Measurements from ENCODE around the gene UBE2F.

UBE2F gene

GRCh38 chr2:237995036-237995435 lies 28.2 kb downstream of the UBE2F start:
- Histone ChIP-seq H3K9me3 (ENCODE audit: control insufficient read depth, low read length) (no peaks in the 10 kb centered on the region), H3K4me3 (ENCODE audit: insufficient read depth, low read depth, low read length) (no peak overlapping the region), H3K4me1 (ENCODE audit: control insufficient read depth, insufficient read depth, low read length) (no peaks in the 10 kb centered on the region), H3K27me3 (ENCODE audit: control insufficient read depth, insufficient read depth, low read length, poor library complexity, severe bottlenecking) (no peaks in the 10 kb centered on the region), H3K27ac (ENCODE audit: insufficient read depth, low read depth, low read length, poor library complexity, severe bottlenecking) (no peak overlapping the region), H3K36me3 (ENCODE audit: control insufficient read depth, insufficient read depth, low read length) (no peaks in the 10 kb centered on the region)
- WGBS, 2 experiments, result 93% methylated on average over 2 of the region's 2 CpGs

DNA sequence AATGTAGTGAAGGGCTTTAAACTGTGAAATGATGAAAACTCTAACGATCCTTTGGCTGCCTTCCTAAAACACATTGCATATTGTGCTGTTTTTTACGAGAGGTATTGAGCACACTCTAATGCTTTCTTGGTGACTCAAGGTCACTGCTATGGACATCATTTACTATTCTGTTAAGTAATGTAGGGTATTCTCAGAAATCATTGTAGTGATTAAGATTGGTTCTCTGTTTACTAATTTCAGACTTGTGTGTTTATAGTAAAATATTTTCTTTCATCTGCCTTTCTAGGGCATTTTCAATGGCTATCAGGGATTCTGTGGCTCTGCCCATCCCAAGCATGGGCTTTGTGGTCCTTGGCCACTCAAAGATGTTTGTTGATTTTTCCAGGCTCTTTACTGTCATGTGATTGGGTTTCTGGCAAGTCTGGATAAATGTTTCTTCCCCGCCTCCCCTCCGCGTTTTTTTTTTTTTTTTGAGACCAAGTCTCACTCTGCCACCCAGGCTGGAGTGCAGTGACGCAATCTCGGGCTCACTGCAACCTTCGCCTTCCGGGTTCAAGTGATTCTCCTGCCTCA lies 29.3 kb downstream of the UBE2F start:
- Histone ChIP-seq H3K27ac (ENCODE audit: insufficient read depth, low read depth, low read length, poor library complexity, severe bottlenecking) (no peak overlapping the region), H3K36me3 (ENCODE audit: control insufficient read depth, insufficient read depth, low read length) (no peaks in the 10 kb centered on the region), H3K27me3 (ENCODE audit: control insufficient read depth, insufficient read depth, low read length, poor library complexity, severe bottlenecking) (no peaks in the 10 kb centered on the region), H3K4me1 (ENCODE audit: control insufficient read depth, insufficient read depth, low read length) (no peaks in the 10 kb centered on the region), H3K9me3 (ENCODE audit: control insufficient read depth, low read length) (no peaks in the 10 kb centered on the region), H3K4me3 (ENCODE audit: insufficient read depth, low read depth, low read length) (no peak overlapping the region)
- WGBS, 2 experiments, result 77 to 84% methylated on average over 9 of the region's 9 CpGs

DNA sequence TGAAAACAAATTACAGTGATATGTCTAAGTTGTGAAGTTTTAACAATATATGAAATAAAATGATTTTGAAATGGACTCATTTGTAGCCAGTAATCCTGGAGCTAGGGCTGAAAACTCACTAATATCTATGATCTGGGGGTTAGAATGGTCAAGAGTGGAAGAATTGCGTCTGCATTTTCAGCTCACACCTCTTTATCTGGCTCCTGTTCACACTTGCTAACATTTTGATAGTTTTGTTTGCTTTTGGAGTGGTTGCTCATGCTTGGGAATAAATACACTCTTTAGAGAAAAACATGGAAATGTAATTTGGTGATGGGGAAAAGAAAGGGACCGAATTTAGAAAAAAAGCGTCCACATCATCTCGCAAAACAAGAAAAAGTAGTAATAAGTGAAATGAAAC lies 30.7 kb downstream of the UBE2F start:
- H3K27me3 ChIP-seq (ENCODE audit: control insufficient read depth, insufficient read depth, low read length, poor library complexity, severe bottlenecking), result no peaks in the 10 kb centered on the region
- H3K4me1 ChIP-seq (ENCODE audit: control insufficient read depth, insufficient read depth, low read length), result no peaks in the 10 kb centered on the region
- H3K4me3 ChIP-seq (ENCODE audit: insufficient read depth, low read depth, low read length), result no peak overlapping the region
- 72 to 75% methylated on average over 4 of the region's 4 CpGs for WGBS, 2 experiments
- no peaks in the 10 kb centered on the region for H3K36me3 ChIP-seq (ENCODE audit: control insufficient read depth, insufficient read depth, low read length)
- H3K9me3 ChIP-seq (ENCODE audit: control insufficient read depth, low read length), result no peaks in the 10 kb centered on the region
- H3K27ac ChIP-seq (ENCODE audit: insufficient read depth, low read depth, low read length, poor library complexity, severe bottlenecking), result no peak overlapping the region

DNA sequence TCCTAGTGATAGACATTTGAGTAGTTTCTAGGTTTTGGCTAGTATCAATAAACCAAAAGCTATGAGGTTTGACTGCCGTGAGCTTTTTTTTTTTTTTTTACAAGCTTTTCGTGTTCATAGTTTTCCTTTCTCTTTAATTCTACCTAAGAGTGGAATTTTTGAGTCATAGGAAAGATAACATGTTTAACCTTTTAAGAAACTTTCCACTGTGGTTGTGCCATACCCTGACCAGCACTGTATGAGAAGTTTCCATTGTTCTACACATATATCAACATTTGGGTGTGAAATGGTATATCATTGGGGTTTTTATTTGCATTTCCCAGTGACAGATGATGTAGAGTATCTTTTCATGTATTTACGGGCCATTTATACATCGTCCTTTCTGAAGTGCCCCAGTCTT lies 31.7 kb downstream of the UBE2F start:
- H3K4me3 ChIP-seq (ENCODE audit: insufficient read depth, low read depth, low read length), result no peak overlapping the region
- 95 to 100% methylated on average over 2 to 3 of the region's 4 CpGs for WGBS, 2 experiments
- no peak overlapping the region for H3K27ac ChIP-seq (ENCODE audit: insufficient read depth, low read depth, low read length, poor library complexity, severe bottlenecking)

DNA sequence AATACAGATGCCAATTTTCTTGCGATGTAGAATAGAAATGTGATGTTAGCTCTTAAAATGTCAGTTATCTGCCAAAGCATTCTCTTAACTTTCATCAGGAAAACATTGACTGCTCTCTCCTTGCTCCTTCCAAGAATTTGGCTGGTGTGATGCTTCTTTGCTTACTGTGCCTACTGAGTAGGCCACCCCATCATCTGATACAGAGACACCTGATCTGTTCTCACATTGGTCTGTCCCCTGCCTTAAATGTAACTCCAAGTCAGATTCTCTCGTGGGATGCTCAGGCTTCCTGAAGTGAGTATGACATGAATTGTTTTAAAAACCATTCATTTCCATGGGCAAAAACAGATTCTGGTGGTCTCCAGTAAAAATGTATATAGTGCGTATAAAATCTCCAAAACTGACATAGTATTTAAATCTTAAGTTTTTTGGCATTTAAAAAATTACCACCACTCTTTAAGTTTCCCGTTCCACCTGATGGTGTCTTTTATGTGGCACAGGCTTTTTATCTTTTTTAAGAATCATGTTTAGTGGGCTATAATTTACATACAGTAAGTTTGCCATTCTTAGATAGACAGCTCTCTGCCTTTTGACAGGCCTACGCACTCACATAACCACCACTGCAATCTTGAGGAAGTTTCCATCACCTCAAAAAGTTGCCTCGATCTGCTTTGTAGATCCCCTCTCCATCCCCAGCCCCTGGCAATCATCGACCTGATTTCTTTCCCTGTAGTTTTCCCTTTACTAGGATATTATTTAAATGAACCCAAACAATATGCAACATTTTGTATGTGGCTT lies 36.6 kb downstream of the UBE2F start:
- no peak overlapping the region for H3K4me3 ChIP-seq (ENCODE audit: insufficient read depth, low read depth, low read length)
- no peaks in the 10 kb centered on the region for H3K27me3 ChIP-seq (ENCODE audit: control insufficient read depth, insufficient read depth, low read length, poor library complexity, severe bottlenecking)
- 95 to 97% methylated on average over 5 to 7 of the region's 7 CpGs for WGBS, 2 experiments
- no peaks in the 10 kb centered on the region for H3K9me3 ChIP-seq (ENCODE audit: control insufficient read depth, low read length)
- H3K36me3 ChIP-seq (ENCODE audit: control insufficient read depth, insufficient read depth, low read length), result no peaks in the 10 kb centered on the region
- H3K4me1 ChIP-seq (ENCODE audit: control insufficient read depth, insufficient read depth, low read length), result no peaks in the 10 kb centered on the region
- H3K27ac ChIP-seq (ENCODE audit: insufficient read depth, low read depth, low read length, poor library complexity, severe bottlenecking), result no peak overlapping the region

More for the DNA sequence above, 31.7 kb downstream of the UBE2F start:
- no peaks in the 10 kb centered on the region for H3K4me1 ChIP-seq (ENCODE audit: control insufficient read depth, insufficient read depth, low read length)
- H3K27me3 ChIP-seq (ENCODE audit: control insufficient read depth, insufficient read depth, low read length, poor library complexity, severe bottlenecking), result no peaks in the 10 kb centered on the region
- no peaks in the 10 kb centered on the region for H3K9me3 ChIP-seq (ENCODE audit: control insufficient read depth, low read length)
- no peaks in the 10 kb centered on the region for H3K36me3 ChIP-seq (ENCODE audit: control insufficient read depth, insufficient read depth, low read length)

GRCh38 chr2:238004077-238004830 lies 37.4 kb downstream of the UBE2F start:
- H3K36me3 ChIP-seq (ENCODE audit: control insufficient read depth, insufficient read depth, low read length), result no peaks in the 10 kb centered on the region
- peaks cover 1% of the 10 kb centered on the region for H3K4me1 ChIP-seq (ENCODE audit: control insufficient read depth, insufficient read depth, low read length)
- no peaks in the 10 kb centered on the region for H3K27me3 ChIP-seq (ENCODE audit: control insufficient read depth, insufficient read depth, low read length, poor library complexity, severe bottlenecking)
- H3K4me3 ChIP-seq (ENCODE audit: insufficient read depth, low read depth, low read length), result no peak overlapping the region
- H3K9me3 ChIP-seq (ENCODE audit: control insufficient read depth, low read length), result no peaks in the 10 kb centered on the region
- 96 to 100% methylated on average over 1 to 3 of the region's 3 CpGs for WGBS, 2 experiments
- no peak overlapping the region for H3K27ac ChIP-seq (ENCODE audit: insufficient read depth, low read depth, low read length, poor library complexity, severe bottlenecking)

DNA sequence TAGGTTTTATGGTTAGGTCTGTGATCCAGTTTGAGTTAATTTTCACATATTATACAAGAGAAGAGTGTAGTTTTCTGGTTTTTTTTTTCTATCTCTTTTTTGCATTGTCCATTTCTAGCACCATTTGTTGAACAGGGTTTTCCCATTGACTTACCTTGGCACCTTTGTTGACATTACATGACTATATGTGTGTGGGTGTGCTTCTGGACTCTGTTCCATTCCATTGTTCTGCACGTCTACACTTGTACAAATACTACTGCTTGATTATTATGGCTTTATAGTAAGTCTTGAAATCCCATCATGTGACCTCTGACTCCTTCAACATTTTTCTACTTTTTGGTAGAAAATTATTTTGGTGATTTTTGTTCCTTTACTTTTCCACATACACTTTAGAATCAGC lies 38.7 kb downstream of the UBE2F start:
- H3K9me3 ChIP-seq (ENCODE audit: control insufficient read depth, low read length), result no peaks in the 10 kb centered on the region
- no peaks in the 10 kb centered on the region for H3K27me3 ChIP-seq (ENCODE audit: control insufficient read depth, insufficient read depth, low read length, poor library complexity, severe bottlenecking)
- peaks cover 5% of the 10 kb centered on the region for H3K4me1 ChIP-seq (ENCODE audit: control insufficient read depth, insufficient read depth, low read length)
- 100% methylated on average over 1 of the region's 1 CpG; no CpG with 5 or more reads in 1 of the 2 experiments for WGBS, 2 experiments
- no peak overlapping the region for H3K4me3 ChIP-seq (ENCODE audit: insufficient read depth, low read depth, low read length)
- no peak overlapping the region for H3K27ac ChIP-seq (ENCODE audit: insufficient read depth, low read depth, low read length, poor library complexity, severe bottlenecking)
- H3K36me3 ChIP-seq (ENCODE audit: control insufficient read depth, insufficient read depth, low read length), result no peaks in the 10 kb centered on the region

- Histone ChIP-seq H3K27ac (ENCODE audit: insufficient read depth, low read depth, low read length, poor library complexity, severe bottlenecking) (no peak overlapping the region), H3K9me3 (ENCODE audit: control insufficient read depth, low read length) (no peaks in the 10 kb centered on the region), H3K27me3 (ENCODE audit: control insufficient read depth, insufficient read depth, low read length, poor library complexity, severe bottlenecking) (no peaks in the 10 kb centered on the region), H3K4me1 (ENCODE audit: control insufficient read depth, insufficient read depth, low read length) (peaks cover 5% of the 10 kb centered on the region), H3K36me3 (ENCODE audit: control insufficient read depth, insufficient read depth, low read length) (no peaks in the 10 kb centered on the region), H3K4me3 (ENCODE audit: insufficient read depth, low read depth, low read length) (no peak overlapping the region)
These were observed 39.7 kb downstream of the UBE2F start for GRCh38 chr2:238006510-238006909.

DNA sequence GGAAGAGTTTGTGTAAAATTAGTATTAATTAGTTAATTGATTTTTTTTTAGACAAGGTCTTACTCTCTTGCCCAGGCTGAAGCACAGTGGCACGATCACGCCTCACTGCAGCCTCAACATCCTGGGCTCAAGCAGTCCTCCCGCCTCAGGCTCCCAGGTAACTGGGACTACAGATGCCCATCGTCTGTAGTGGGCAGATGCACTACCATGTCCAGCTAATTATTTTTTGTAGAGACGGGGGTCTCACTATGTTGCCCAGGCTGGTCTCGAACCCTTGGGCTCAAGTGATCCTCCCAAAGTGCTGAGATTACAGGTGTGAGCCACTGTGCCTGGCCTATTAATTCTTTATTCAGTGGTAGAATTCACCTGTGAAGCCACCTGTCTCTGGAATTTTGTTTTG lies 41.1 kb downstream of the UBE2F start:
- 96% methylated on average over 6 of the region's 6 CpGs for WGBS, 2 experiments
- H3K27ac ChIP-seq (ENCODE audit: insufficient read depth, low read depth, low read length, poor library complexity, severe bottlenecking), result no peak overlapping the region
- no peaks in the 10 kb centered on the region for H3K9me3 ChIP-seq (ENCODE audit: control insufficient read depth, low read length)
- H3K4me3 ChIP-seq (ENCODE audit: insufficient read depth, low read depth, low read length), result no peak overlapping the region
- H3K4me1 ChIP-seq (ENCODE audit: control insufficient read depth, insufficient read depth, low read length), result peaks cover 5% of the 10 kb centered on the region
- H3K36me3 ChIP-seq (ENCODE audit: control insufficient read depth, insufficient read depth, low read length), result no peaks in the 10 kb centered on the region
- H3K27me3 ChIP-seq (ENCODE audit: control insufficient read depth, insufficient read depth, low read length, poor library complexity, severe bottlenecking), result no peaks in the 10 kb centered on the region

DNA sequence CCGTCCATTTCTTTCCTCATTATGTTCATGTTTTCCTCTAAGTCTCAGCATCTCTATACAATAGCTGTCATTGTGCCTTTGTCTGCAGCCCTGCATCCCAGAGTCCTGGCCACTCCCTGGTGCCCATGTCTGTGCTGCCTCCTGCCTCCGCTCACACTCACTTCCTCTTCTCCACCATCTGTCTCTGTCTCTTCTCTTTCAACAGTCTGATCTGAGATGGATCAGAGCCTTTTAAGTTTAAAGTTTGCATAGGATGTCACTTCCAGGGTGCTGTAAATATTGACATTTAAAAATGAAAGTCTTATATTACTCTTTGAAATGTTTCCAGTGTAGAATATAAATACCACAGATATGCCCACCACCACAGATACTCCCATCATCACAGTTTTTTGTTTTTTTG lies 42.7 kb downstream of the UBE2F start:
- Histone ChIP-seq H3K36me3 (ENCODE audit: control insufficient read depth, insufficient read depth, low read length) (no peaks in the 10 kb centered on the region), H3K4me3 (ENCODE audit: insufficient read depth, low read depth, low read length) (no peak overlapping the region), H3K4me1 (ENCODE audit: control insufficient read depth, insufficient read depth, low read length) (peaks cover 5% of the 10 kb centered on the region), H3K27me3 (ENCODE audit: control insufficient read depth, insufficient read depth, low read length, poor library complexity, severe bottlenecking) (no peaks in the 10 kb centered on the region), H3K27ac (ENCODE audit: insufficient read depth, low read depth, low read length, poor library complexity, severe bottlenecking) (no peak overlapping the region), H3K9me3 (ENCODE audit: control insufficient read depth, low read length) (no peaks in the 10 kb centered on the region)
- 85 to 89% methylated on average over 2 of the region's 2 CpGs for whole genome bisulfite sequencing, 2 experiments

Data from ectodermal cell (in vitro differentiated cells).